Amniotic stem cell (primary cell): ENCODE measurements around the gene LAMC2.

Source experiments
- DNase-seq: peaks from one replicate; lab custom pipeline; 2025; lab: John Stamatoyannopoulos, UW

The LAMC2 gene

DNA sequence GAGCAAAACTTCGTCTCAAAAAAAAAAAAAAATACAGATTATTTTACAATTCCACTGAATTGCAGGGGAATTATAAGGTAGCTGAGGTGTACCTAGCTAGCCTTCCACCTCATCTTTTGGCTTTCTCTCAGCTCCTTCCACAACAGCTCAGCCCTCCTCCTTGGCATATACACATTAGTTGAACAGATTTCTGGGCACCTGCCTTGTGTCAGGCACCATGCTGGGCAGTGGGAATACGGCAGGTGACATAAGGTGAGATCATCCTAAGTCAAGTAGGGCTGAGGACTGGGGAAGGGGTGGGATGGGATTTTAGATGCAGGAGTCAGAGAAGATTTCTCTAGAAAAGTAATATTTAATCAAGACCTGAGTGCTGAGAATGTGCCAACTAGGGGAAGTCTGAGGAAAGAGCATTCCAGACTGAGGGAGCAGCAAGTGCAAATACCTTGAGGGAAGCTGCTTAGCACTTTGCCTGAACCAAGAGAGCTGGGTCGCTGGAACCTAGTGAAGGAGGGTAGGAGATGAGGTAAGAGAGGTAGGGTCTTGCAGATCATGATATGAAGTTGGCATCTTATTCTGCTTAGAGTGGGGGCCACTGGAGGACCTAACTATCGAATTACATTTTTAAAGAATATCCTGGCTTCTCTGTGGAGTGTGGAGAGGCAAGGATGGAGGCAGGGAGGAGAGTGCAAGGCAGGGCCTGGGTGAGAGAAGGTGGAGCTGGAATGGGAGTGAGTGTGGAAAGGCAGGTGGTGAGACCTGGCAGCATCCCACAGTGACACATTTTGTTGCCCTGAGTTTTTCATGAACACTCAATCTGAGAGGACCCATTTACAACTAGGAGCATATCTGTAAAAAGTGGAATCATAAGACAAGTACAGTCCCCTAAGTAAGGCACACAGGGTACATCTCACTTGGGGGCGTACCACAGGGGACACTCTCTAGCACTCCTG lies 28.2 kb downstream of the LAMC2 start:
- no peak for DNase-seq

DNA sequence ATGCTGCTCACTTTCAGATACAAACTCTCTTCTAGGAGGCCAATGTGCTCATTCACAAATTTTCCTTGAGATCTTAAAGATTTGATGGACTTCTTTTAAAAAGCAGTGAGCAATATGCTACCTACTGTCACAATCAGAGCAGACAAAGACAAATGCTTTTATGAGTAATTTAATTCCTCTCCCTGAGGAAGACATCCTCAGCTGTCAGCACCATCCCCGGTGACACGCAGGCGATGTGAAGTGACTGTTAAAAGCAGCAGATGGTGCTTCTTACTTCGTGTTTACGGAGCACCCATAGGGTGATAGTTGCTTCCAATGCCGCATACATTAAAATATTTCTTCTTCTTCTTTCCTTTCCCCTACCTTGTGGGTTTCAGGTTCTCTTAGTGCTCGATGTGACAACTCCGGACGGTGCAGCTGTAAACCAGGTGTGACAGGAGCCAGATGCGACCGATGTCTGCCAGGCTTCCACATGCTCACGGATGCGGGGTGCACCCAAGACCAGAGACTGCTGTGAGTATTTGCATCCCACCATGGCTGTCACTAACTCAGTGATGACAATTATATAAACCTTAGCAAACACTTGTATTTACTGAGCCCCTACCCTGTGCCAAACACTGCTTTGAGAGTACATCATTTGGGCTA lies 29.1 kb downstream of the LAMC2 start:
- DNase-seq: no peak

DNA sequence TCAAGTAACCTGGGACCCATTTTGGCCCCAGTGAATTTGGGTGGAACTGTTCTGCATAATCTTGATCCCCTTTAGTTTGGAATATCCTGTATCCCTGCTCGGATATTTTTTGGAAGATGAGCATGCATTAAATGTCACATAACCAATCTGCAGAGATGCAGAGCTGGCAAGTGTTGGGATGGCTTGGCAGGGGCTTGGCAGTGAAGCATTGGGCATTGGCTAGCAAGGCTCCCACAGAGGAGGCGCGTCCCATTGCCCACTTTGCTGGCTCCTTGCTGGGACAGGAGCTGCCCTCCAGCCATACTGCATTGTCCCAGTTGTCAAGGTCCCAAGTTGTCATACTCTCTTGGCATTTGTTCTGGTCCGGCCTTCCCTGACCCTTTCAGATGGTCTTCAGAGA lies 29.9 kb downstream of the LAMC2 start:
- DNase-seq: no peak

DNA sequence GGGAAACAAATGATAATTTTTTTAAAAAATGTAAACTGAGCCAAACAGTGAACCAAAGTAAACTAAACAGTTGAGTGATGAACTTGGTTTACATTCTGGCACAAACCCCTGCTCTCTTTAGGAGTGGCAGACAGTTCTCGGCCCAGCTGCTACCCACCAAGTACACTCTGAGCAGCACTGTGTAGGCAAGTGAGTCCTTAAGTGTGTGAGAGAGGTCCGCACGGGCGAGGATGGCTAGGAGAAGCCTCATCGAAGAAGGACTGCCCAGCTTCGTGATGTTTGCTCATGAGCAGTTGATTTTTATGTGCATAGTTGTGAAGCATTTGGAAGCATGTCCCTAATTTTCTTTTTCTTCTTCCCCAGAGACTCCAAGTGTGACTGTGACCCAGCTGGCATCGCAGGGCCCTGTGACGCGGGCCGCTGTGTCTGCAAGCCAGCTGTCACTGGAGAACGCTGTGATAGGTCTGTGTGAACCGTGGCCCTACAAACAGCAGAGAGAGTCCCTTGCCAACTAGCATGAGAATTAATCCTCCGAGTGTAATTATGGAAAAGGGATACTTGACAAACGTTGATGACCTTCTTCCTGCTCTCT lies 32.1 kb downstream of the LAMC2 start:
- DNase-seq: no peak

DNA sequence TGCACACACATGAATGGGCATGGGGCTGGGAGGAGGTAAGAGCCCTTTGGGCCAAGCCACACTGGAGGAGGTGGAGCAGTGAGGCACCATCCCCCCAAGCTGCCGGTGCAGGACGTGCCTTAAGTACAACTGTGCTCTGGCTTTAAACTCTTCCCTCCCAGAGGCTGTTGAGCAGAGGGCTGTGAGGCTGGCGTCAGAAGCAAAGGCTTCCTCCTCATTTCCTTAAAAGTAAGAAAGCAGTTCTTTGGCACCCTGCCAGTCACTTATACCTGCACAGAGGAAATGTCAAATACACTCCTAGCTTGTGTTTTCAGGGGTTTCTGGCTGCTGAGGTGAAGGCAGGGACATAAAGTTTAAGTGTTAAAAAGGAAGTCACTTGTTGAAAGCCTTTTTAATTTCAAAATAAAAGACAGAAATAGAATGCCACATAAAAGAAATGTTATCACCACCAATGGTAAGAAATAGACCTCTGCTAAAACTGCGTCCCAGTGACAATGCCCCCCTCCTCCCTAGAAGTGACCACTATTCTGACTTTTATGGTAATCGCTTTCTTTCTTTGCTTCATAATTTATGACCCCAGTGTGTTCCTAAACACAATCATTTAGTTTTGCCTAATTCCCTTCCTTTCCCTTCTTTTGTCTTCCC lies 33.0 kb downstream of the LAMC2 start:
- no peak for DNase-seq

DNA sequence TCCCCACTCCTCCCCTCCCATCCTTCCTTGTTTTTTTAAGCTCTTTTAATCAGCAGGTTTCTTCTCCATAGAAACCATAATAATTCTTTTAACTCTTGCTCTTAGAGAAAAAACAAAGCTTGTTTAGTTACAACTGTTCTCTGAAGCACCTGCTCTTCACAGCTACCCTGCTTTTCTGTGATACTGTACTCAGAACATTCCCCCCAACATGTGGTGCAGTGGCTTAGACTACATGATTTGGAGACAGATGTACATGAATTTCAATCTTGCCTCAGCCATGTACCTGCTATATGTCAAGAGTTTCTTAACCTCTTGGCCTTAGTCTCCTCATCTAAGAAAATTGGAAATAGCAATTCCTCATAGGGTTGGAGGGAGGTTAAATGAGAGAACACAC lies 33.5 kb downstream of the LAMC2 start:
- no peak for DNase-seq

DNA sequence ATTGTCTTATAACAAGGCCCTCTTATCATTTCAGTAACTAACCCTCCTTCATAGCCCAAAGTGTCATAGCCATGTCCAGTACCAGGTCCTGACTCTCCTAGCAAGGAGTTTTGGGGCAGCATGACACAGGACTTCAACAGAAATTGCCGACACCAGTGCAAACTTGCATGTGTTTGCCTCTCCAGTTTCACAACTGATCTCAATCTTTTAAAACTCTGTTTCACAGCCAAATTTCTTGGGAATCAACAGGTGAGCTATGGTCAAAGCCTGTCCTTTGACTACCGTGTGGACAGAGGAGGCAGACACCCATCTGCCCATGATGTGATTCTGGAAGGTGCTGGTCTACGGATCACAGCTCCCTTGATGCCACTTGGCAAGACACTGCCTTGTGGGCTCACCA lies 36.8 kb downstream of the LAMC2 start:
- DNase-seq: no peak

DNA sequence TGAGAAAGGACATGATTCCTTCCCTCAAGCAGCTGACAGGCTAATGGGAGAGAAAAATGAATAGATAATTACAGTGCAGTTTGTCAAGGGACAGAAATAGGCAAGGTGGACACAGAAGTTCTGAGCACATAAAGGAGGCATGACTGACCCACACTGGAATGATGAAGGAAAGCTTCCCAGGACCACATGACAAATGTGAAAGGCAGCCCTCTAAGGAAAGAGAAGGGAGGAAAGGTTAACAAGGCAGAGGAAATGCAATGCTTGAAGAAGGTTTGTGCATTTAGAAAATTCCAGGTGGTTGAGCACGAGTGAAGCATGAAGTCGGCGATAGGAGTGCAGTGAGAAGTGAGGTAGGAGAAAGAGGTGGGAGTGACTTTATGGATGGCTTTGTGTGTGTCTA lies 37.4 kb downstream of the LAMC2 start:
- DNase-seq: no peak

DNA sequence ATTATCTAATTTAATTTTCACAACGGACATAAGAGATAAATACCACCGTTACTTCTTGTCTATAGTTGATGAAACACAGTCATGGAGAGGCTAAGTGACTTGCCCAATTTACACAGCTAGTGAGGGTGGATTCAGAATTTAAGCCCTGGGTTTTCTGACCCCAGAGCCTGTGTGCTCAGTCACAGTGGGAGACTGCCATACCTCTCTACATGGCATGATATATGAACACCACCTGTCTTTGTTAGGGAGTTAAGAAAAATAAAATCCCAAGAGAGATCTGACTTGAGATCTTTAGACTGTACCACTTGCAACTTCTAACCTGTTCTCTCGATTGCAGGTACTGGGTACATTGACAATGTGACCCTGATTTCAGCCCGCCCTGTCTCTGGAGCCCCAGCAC lies 40.3 kb downstream of the LAMC2 start:
- DNase-seq: no peak

DNA sequence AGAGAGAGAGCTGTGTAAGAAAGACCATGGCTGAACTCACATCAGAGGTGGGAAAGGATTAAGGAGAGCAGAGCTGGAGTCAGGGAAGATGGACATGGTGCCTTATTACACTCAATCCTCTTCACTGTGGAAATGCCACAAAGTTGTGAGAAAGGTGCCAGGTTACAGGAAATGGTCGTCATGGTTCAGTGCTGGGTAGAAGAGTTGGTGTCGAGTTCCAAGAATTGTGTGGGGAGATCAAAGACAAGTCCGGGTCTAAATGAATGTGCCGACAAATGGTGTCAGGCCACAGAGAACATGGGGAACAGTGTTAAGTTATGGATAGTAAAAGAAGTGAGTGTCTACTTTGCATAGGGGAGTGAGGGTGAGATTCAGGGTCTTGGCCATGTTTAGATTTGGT lies 40.9 kb downstream of the LAMC2 start:
- DNase-seq: no peak

DNA sequence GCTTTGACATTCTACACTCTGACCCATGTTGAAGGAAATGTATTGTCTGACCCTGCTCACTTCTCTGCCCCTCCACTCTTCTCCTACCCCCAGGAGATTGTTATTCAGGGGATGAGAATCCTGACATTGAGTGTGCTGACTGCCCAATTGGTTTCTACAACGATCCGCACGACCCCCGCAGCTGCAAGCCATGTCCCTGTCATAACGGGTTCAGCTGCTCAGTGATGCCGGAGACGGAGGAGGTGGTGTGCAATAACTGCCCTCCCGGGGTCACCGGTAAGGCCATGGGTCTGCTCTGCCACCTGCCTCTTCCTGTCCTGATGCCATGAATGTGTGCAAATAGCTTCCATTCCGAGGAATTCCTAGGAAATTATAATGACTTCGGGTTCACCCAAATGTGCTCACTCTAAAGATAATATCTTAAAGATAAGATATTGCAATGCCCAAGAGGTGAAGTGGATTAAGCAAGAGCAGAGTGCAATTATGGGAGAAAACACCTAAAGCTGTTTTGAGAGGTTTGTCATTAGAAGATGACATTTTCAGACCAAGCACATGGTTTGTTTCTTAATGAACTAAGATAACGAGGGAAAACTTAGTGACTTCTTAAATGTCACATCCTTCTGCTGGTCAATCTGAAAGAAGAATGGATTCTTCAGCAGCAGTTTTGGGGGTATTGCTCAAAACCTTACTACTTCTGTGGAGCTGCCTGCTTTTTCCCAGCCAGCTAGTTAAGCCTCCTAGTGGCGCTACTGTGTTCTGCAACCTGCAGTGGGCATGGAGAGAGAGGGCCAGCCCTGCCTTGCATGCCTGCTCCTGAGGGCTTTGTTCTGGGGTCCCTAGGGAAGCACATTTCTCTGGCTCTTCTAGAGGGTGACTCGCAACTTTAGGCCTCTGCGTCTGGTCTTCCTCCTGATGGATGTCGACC lies 41.6 kb downstream of the LAMC2 start:
- no peak for DNase-seq

DNA sequence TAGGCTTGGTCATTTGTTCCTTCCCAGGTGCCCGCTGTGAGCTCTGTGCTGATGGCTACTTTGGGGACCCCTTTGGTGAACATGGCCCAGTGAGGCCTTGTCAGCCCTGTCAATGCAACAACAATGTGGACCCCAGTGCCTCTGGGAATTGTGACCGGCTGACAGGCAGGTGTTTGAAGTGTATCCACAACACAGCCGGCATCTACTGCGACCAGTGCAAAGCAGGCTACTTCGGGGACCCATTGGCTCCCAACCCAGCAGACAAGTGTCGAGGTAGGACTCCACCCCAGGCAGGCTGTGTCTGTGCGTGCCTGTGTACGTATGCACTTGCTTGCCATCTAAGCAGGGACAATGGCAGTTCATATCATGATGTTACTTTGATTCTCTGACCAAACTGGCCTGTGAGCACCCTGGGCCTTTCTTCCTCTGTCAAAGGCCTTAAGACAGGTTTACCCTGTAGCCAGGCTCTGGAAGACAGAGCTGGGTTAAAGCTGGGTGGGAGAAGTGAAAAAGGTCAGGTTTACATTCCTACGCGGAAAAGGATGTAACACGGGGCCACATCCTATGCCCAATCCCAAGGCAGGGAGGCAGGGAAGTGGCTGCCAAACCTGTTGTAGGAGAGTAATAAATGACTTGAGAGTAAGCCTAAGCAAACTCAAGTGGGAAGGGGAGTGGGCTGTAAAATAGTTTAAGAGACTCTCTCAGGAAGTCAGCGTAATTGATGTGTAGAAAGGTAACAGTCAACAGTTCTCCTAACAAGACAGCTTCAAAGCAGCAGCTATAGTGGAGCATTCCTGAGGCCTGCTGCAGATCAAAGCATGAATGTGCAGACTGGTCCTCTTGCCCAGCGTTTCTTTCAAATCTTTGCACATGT lies 42.5 kb downstream of the LAMC2 start:
- DNase-seq: no peak

DNA sequence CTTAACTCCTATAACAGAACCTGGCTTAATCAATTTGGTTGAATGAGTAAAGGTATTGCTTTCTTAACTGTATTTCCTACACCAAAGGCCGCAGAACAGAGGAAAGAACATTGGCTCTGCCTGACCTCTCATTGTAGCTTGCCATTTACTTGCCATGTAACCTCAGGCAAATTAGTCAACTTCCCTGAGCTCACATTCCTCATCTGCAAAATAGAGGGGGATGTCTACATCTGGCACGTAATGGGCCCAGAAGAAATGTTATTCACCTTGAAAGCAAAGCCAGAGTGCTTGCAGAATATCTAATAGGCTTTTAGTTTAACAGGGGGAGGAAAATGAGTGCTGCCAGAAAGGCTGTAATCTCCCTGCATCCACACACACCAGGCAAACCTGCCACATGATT lies 44.3 kb downstream of the LAMC2 start:
- DNase-seq: no peak

DNA sequence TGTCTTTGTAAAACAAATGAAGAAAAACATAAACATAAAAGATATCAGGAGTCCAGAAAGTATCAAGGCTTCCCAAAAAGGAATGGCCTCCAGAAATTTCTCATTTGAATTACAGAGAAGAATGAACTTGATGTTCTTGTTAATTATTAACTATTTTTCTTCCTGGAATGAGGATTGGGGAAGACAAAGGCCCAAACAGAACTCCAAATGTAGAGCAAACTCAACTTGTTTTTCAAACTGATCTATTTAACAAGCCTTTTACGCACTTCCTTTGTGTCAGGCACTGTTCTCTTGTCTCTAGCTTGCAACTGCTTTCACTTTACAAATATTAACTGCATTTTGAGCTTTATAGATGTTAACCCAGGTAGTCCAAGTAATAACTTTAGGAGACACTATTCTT lies 45.5 kb downstream of the LAMC2 start:
- DNase-seq: no peak

DNA sequence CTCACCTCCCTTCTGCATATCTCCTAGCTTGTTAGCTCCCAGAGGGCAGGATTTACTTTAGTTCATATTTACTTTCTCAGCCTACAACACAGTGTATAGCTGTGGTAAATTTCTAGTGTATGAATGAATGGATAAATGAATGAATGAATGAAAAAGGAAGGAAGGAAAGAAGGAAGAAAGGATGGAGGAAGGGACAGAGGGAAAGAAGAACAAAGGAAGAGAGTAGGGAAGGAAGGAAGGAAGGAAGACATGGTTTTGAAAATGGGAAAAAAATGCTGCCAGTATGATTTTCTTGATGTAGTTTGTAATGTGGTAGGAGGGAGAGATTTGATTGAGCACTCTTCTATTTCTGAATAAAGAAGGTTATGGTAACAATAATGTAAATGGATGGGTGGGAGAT lies 47.0 kb downstream of the LAMC2 start:
- no peak for DNase-seq

DNA sequence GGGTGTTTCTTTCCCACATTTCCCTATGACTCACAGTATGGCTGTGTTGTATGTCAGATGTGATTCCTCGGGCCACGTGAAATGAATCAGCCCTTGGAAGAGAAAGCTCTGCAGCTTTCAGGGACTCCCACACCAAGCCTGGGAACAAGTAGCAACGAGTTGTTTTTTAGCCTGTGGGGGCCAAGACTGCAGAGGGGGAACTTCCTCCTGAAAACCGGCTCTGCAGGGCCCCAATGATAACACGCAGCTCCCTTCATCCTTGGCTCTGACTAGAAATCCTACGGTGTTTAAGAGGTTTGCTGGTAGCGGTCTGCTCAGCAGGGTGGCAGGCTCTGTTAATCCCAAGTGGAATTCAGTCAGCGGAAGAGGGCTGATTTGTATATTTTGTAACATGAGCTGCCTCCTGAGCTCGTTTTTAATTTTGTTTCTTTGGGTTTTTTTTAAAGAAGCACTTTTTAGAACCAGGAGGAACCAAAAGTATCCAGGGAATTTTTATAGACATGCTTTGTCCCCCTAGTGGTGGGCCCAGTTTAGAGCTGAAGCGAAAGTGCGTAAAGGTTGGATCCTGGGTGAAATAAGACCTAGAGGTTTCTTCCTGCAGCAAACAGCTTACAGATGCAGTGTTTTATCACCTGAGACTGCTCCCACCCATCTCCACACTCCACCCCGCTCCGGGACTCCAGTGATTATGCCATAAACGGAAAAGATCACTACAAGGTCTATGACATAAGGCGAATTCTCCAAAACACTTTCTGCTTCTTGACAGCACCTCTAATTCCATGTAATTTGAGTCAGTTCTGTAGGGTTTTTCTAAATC lies 48.8 kb downstream of the LAMC2 start:
- peak; percentile 82 for DNase-seq

DNA sequence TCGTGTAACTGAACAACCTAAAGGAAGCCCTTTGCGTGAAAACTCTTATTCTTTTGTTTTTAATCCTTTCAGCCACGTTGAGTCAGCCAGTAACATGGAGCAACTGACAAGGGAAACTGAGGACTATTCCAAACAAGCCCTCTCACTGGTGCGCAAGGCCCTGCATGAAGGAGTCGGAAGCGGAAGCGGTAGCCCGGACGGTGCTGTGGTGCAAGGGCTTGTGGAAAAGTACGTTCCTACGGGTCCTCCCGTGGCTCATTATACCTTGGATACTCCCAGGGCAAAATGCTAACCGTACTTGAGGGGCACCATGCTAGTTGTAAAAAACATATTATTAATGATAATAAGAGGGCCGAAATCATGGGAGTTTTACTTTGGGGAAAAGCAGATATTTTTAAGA lies 49.4 kb downstream of the LAMC2 start:
- DNase-seq: no peak

DNA sequence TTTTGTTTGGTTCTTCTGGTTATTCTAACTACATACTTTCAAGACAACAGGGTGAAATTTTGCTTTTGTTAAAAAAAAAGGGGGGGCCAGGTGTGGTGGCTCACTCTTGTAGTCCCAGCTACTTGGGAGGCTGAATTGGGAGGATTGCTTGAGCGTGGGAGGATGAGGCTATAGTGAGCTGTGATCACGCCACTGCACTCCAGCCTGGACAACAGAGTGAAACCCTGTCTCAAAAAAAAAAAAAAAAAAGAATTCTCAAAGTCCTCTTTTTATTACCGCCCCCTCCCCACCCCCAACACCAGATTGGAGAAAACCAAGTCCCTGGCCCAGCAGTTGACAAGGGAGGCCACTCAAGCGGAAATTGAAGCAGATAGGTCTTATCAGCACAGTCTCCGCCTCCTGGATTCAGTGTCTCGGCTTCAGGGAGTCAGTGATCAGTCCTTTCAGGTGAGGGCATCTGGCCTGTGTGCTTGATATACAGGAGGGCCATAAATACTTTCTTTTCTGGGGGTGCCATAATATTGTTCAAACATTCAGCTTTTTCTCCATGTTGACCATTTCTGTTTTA lies 50.2 kb downstream of the LAMC2 start:
- no peak for DNase-seq

DNA sequence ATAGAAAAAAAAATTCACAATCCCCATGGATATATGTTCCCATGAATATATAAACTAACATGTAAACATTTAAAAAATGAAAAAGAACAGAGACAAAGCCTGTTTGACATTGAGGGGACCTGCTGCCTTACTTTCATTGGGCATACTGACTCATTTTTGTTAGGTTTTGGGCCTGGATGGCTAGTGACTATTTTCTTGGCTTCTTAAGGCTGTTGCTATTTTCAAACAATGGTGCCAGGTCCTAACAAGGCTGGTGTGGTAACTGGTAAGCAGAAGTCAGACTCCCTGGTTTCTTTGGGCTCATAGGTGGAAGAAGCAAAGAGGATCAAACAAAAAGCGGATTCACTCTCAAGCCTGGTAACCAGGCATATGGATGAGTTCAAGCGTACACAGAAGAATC lies 51.0 kb downstream of the LAMC2 start:
- no peak for DNase-seq
